Right ventricle myocardium superior (tissue), 1 donor: Measurements from ENCODE around the gene AQR. TPM values are rescaled to one million over a fixed set of nuclear protein-coding genes. Genes with fewer than 3 reads are reported as not detected.

ENCODE experiments used
- ATAC-seq: fragments of 200-7000 bp; cut with Tn5 transposase; one replicate; pipeline ENCODE4 v1.9.1; 2020; ENCODE audit warnings: mild to moderate bottlenecking; ENCODE audit not compliant: poor library complexity
- DNase-seq: peaks from one replicate; pipeline ENCODE4 v3.0.0-alpha.2; 2020
- intact Hi-C: fragments of 100-400 bp; cut with DNase I; formaldehyde crosslinking; loops from one replicate; pipeline ENCODE4 v1.11.2; 2022
- total RNA-seq: library from RNA; stranded (reverse); fragmentation: NEBNext Ultra II Directional; extraction: Animal tissue kit (Norgen Biotek cat#: 25700); gene quantifications from one replicate; pipeline ENCODE4 v1.2.1, GENCODE V29; 2021
- donor health status: DM: no; HTN: yes; CAD: no; lungs with severe emphysema.

The AQR gene
- total RNA-seq, 1 donor from 2014 or later = 8.3 TPM

- ATAC-seq (no peak), DNase-seq (no peak)
- intact Hi-C loops = no loop called here
These were observed 76.5 kb downstream of the AQR start for GRCh38 chr15:34892963-34893591.

GRCh38 chr15:34890424-34890823 lies 79.1 kb downstream of the AQR start:
- intact Hi-C loops = no loop called here
- ATAC-seq = no peak

GRCh38 chr15:34889476-34889875 lies 80.1 kb downstream of the AQR start:
- ATAC-seq (no peak), DNase-seq (no peak)
- intact Hi-C loops = no loop called here

More at GRCh38 chr15:34890424-34890823, 79.1 kb downstream of the AQR start:
- no peak for DNase-seq

GRCh38 chr15:34886134-34886533 lies 83.4 kb downstream of the AQR start:
- intact Hi-C loops = no loop called here
- DNase-seq (no peak), ATAC-seq (no peak)

GRCh38 chr15:34883633-34884032 lies 85.9 kb downstream of the AQR start:
- DNase-seq (no peak), ATAC-seq (no peak)
- intact Hi-C loops = no loop called here

GRCh38 chr15:34883042-34883441 lies 86.5 kb downstream of the AQR start:
- intact Hi-C loops = no loop called here
- DNase-seq = no peak
- ATAC-seq = no peak

GRCh38 chr15:34879107-34879506 lies 90.4 kb downstream of the AQR start:
- intact Hi-C loops = no loop called here
- no peak for DNase-seq
- ATAC-seq = no peak

- intact Hi-C loops = no loop called here
- no peak for ATAC-seq
- no peak for DNase-seq
These were observed 92.9 kb downstream of the AQR start for GRCh38 chr15:34876640-34877039.

GRCh38 chr15:34869110-34869509 lies 100.4 kb downstream of the AQR start:
- ATAC-seq (no peak), DNase-seq (no peak)
- intact Hi-C loops = no loop called here

- DNase-seq (no peak), ATAC-seq (no peak)
- intact Hi-C loops = no loop called here
These were observed 104.0 kb downstream of the AQR start for GRCh38 chr15:34865531-34865930.

- ATAC-seq (no peak), DNase-seq (no peak)
- intact Hi-C loops = no loop called here
These were observed 108.3 kb downstream of the AQR start for GRCh38 chr15:34861214-34861613.

GRCh38 chr15:34855893-34856292 lies 113.6 kb downstream of the AQR start:
- DNase-seq (no peak), ATAC-seq (peak; percentile 85)
- intact Hi-C loops = no loop called here

GRCh38 chr15:34855413-34855812 lies 114.1 kb downstream of the AQR start:
- intact Hi-C loops = no loop called here
- DNase-seq = no peak
- peak; percentile 22 for ATAC-seq

- intact Hi-C loops = no loop called here
- DNase-seq (no peak), ATAC-seq (no peak)
These were observed 115.3 kb downstream of the AQR start for GRCh38 chr15:34854232-34854631.

GRCh38 chr15:34853001-34853758 lies 116.4 kb downstream of the AQR start:
- no peak for DNase-seq
- ATAC-seq = peak; percentile 48
- intact Hi-C loops = no loop called here

- no peak for ATAC-seq
- intact Hi-C loops = no loop called here
These were observed 117.8 kb downstream of the AQR start for GRCh38 chr15:34851751-34852150.

GRCh38 chr15:34851007-34851406 lies 118.5 kb downstream of the AQR start:
- no peak for DNase-seq
- intact Hi-C loops = no loop called here
- no peak for ATAC-seq

More at GRCh38 chr15:34851751-34852150, 117.8 kb downstream of the AQR start:
- no peak for DNase-seq

- ATAC-seq (no peak), DNase-seq (no peak)
- intact Hi-C loops = no loop called here
These were observed 119.4 kb downstream of the AQR start for GRCh38 chr15:34850121-34850520.

GRCh38 chr15:34849364-34849959 lies 120.1 kb downstream of the AQR start:
- DNase-seq = no peak
- intact Hi-C loops = no loop called here
- no peak for ATAC-seq

- DNase-seq = no peak
- ATAC-seq = no peak
- intact Hi-C loops = loop anchor here (2.0 kb wide), 1 partner anchor 21 kb away; no protein-coding TSS in a partner anchor
These were observed 121.9 kb downstream of the AQR start for GRCh38 chr15:34847598-34847997.
